ENCODE measurements around the gene LTF.

The LTF gene

DNA sequence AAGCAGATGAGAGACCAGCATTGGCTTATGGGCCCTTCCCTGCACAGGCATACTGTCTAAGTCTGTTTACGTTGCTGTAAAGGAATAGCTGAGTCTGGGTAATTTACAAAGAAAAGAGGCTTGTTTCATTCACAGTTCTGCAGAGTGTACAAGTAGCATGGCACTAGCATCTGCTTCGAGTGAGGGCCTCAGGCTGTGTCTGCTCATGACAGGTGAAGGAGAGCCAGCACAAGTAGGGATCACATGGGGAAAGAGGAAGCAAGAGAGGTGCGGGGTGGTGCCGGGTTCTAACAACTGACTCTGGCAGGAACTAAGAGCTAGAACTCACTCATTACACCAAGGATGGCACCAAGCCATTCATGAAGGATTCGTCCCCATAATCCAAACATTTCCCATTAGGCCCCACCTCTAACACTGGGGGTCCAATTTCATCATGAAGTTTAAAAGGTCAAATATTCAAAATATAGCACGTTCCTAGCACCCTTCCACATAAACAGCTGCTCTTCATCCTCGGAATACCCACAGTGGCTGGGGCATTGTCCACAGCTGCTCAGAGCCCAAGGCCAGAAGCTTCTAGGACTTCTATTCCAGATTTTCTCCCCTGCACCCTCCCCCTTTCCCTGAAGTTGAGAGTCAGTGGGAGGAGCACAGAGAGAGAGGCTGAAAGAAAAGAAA is 38.6 kb upstream of the LTF start:
- H3K27ac ChIP-seq = no peak overlapping the region
- TF ChIP-seq, protein P1, sequence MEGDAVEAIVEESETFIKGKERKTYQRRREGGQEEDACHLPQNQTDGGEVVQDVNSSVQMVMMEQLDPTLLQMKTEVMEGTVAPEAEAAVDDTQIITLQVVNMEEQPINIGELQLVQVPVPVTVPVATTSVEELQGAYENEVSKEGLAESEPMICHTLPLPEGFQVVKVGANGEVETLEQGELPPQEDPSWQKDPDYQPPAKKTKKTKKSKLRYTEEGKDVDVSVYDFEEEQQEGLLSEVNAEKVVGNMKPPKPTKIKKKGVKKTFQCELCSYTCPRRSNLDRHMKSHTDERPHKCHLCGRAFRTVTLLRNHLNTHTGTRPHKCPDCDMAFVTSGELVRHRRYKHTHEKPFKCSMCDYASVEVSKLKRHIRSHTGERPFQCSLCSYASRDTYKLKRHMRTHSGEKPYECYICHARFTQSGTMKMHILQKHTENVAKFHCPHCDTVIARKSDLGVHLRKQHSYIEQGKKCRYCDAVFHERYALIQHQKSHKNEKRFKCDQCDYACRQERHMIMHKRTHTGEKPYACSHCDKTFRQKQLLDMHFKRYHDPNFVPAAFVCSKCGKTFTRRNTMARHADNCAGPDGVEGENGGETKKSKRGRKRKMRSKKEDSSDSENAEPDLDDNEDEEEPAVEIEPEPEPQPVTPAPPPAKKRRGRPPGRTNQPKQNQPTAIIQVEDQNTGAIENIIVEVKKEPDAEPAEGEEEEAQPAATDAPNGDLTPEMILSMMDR (conservative IDR thresholded peaks at IDR 0.05) = no peak

DNA sequence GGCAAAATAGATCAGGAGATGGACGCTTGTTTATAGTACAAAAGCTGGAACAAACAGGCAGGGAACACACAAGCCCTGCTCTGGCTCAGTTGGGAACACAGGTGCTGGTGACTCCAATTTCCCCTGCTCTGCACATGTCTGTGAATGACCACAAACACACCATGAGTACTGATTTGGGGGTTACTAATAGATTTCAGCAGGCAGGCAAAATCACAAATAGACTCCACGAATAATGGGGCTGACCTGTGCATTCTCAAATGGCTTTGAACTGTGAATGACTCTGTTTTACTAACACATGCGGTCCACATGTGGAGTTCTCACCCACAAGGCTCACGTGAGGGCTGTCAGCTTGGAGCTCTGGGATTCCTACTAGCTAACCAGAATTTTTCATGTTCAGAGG is 37.0 kb upstream of the LTF start:
- H3K27ac ChIP-seq = no peak overlapping the region

DNA sequence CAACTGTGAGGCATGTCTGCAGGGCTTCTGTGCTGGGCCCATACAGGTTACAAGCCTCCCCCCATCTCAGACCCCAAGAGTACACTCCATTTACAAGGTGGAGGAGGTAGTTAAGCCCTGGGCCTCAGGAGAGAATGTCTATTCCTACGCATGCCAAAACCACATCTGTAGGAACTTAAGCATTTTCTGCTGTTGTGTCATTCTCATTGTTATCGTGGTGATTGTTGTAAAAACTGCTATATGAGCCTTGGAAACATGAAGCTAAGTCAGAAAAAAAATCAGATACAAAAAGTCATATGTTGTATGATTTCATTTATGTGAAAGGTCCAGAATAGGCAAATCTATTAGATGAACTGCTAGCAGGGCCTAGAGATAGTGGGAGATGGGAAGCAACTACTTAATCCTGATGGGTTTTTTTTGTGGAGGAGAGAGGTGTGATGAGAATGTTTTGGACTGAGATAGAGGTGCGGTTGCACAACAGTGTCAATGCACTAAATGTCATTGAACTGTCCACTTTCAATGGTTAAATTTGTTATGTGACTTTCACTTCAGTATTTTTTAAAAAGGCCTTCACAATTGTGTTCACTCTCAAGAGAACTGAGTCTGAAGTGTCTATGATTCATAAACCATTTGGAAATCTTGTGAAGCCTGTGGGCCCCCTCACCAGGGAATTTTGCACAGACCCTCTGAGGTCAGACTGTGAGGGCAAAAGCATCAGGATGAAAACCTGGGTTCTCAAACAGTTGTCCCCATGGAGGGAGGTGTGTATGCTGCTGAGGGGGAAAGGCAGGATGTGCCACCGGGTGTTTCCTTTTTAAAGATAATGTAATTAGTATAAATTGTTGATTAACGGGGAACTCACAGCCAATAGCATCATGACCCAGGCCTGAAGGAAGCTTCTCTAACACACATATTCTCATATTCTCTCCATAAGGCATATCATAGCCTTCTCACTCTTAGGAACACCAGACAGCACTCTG is 36.2 kb upstream of the LTF start:
- no peak overlapping the region for H3K27ac ChIP-seq
- TF ChIP-seq, protein P1 (conservative IDR thresholded peaks at IDR 0.05) = no peak

More for the DNA sequence above, 37.0 kb upstream of the LTF start:
- TF ChIP-seq, protein P1 (conservative IDR thresholded peaks at IDR 0.05) = no peak

DNA sequence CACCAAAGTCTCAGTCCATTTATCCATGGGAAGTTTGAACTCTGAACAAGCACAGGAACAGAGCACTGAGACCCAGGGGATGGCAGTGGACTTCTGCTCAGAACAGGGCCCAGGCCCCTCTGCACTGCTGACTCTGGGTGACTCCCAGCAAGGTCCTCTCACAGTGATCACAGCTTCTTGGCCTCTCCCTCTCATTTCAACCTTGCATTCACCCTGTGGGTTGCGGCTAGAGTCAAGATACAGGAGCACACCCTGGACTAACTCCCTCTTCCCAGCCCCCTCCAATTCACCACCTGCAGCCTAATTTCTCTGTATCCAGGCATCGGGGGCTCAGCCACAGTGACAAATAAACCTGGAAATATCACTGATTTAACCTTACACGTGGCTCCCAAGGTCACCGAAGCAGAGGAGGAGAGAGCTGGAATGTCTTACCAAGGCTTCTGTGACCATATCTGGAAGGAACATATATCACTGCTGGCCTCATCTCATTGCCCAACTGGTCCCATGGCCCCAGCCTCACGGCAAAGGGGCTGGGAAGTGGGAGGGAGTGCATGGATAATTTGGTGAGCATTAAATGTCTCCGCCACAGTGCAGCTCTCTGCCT is 34.3 kb upstream of the LTF start:
- TF ChIP-seq, protein P1 (conservative IDR thresholded peaks at IDR 0.05) = no peak

DNA sequence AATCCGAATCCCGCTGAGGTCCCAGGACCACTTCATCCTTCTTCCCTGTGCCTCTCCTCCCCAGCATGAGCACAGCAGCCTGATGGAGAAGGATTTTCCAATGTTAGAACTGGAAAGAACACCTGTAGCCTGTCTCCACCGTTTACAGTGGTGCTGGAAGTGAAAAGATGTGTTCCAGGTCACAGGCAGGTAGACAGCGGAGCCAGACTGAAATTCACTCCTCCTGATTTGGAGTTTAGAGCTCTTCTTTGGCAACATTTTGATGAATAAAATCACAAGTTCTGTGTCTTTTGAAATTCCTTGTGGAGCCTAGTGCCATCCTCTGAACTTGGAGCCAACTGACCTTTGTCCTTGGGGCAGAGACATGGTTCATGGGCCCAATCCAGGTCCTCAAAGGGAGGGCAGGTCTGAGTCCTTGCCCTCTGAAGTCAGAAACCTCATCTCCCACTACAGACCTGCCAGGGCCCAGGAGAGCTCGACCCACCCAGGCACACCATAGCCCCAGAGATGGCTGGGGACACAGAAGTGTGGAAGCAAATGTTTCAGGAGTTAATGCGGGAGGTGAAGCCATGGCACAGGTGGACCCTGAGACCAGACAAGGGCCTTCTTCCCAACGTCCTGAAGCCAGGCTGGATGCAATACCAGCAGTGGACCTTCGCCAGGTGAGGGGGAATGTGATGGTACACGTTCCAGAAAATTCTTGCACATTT is 33.0 kb upstream of the LTF start, which contains the start of gene RTP3:
Gene RTP3, plus strand, starts transcription at position 421 of the 710 bp plus-strand sequence. Its CDS starts 87 bp downstream, at position 508.
- no peak within 1 kb of the TSS for H3K27ac ChIP-seq
- TF ChIP-seq, protein P1 (conservative IDR thresholded peaks at IDR 0.05) = no peak

More for the DNA sequence above, 34.3 kb upstream of the LTF start:
- H3K27ac ChIP-seq = no peak overlapping the region

DNA sequence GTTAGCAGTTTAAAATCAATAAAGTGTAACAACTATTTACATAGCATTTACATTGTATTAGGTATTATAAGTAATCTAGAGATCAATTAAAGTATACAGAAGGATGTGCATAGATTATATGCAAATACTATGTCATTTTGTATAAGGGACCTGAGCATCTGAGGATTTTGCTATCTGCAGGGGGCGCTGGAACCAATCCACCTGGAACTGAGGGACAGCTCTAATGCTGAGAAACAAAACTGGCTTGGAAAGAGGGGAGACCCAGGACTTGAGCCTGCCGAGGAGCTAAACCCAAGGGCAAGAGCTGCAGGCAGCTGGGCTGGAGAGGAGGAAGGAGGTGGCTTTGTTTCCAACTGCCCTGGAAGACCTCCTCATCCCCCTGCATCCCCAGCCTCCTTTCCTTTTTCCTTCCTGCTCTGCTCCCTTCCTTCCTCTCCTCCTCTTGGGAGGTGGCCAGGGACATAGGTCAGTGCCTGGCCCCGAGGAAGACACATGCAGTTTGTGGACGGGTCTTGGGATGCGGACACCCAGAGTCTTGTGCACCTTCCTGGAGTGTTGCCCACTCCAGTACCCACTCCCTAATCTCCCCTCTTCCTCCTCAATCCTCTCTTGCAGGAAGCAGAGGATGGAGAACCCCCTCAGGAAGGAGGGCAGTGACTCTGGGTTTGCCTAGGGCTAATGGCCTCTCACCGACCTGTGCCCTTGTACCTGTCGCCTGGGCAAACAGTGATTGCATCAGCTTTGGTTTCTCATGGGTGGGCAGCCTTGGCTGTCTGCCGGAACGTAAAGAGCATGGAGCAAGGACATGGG is 32.2 kb upstream of the LTF start:
- H3K27ac ChIP-seq = no peak overlapping the region
- TF ChIP-seq, protein P1 (conservative IDR thresholded peaks at IDR 0.05) = peak; percentile 41
